Stimulated activated naive CD8-positive, alpha-beta T cell treated with anti-CD3 and anti-CD28 coated beads, Interleukin-15, amount 100 ng/mL, for 72 hours (primary cell): ENCODE results near the gene C1orf52.

ENCODE experiments used
- ATAC-seq: fragments of 150-1000 bp; cut with Tn5 transposase; 2 replicates; pipeline ENCODE4 v1.10.0; 2021; ENCODE audit warnings: mild to moderate bottlenecking, moderate library complexity
- DNase-seq, 2 donors: peaks; one replicate each; pipeline ENCODE4 v3.0.0; 2021 to 2022
- H3K27ac Mint-ChIP-seq, 2 donors: one replicate each; pipeline ENCODE4 v1.8.0; 2022; ENCODE audit warnings: mild to moderate bottlenecking in 2 of 2, mixed read lengths in 2 of 2, moderate library complexity in 2 of 2
- H3K27me3 Mint-ChIP-seq: one replicate; pipeline ENCODE4 v1.8.0; 2022; ENCODE audit warnings: mixed read lengths
- H3K4me1 Mint-ChIP-seq: one replicate; pipeline ENCODE4 v1.8.0; 2022; ENCODE audit warnings: mild to moderate bottlenecking, mixed read lengths
- H3K4me3 Mint-ChIP-seq, 2 donors: one replicate each; pipeline ENCODE4 v1.8.0; 2022; ENCODE audit warnings: mild to moderate bottlenecking in 2 of 2, mixed read lengths in 2 of 2, moderate library complexity in 1 of 2
- H3K9me3 Mint-ChIP-seq, 2 donors: one replicate each; pipeline ENCODE4 v1.8.0; 2022; ENCODE audit warnings: mixed read lengths in 2 of 2

Gene C1orf52

GRCh38 chr1:85225624-85226380, 33.7 kb downstream of the C1orf52 start:
- Mint-ChIP-seq H3K4me3 (no peak overlapping the region), H3K9me3 (no peaks in the 10 kb centered on the region), H3K4me1 (peaks cover 5% of the 10 kb centered on the region), H3K27ac (no peak overlapping the region), H3K27me3 (peaks cover 8% of the 10 kb centered on the region)
- DNase-seq (no peak), ATAC-seq (no peak)

- Mint-ChIP-seq H3K9me3 (no peaks in the 10 kb centered on the region), H3K4me3 (no peak overlapping the region)
- no peak for ATAC-seq
Observed at GRCh38 chr1:85224734-85225623, 34.5 kb downstream of the C1orf52 start.

GRCh38 chr1:85224295-85224694, 35.2 kb downstream of the C1orf52 start:
- H3K27ac Mint-ChIP-seq, result no peak overlapping the region
- H3K4me3 Mint-ChIP-seq, result no peak overlapping the region
- no peak for DNase-seq
- no peaks in the 10 kb centered on the region for H3K9me3 Mint-ChIP-seq
- no peak for ATAC-seq
- H3K27me3 Mint-ChIP-seq, result peaks cover 8% of the 10 kb centered on the region
- no peaks in the 10 kb centered on the region for H3K4me1 Mint-ChIP-seq

More at GRCh38 chr1:85224734-85225623, 34.5 kb downstream of the C1orf52 start:
- no peak overlapping the region for H3K27ac Mint-ChIP-seq
- no peaks in the 10 kb centered on the region for H3K4me1 Mint-ChIP-seq
- H3K27me3 Mint-ChIP-seq, result peaks cover 8% of the 10 kb centered on the region
- DNase-seq, result no peak

GRCh38 chr1:85223334-85223733, 36.1 kb downstream of the C1orf52 start:
- no peak overlapping the region for H3K27ac Mint-ChIP-seq
- no peaks in the 10 kb centered on the region for H3K4me1 Mint-ChIP-seq
- ATAC-seq (no peak), DNase-seq (no peak)
- H3K27me3 Mint-ChIP-seq, result peaks cover 8% of the 10 kb centered on the region
- no peaks in the 10 kb centered on the region for H3K9me3 Mint-ChIP-seq
- H3K4me3 Mint-ChIP-seq, result no peak overlapping the region

GRCh38 chr1:85220756-85221201, 38.7 kb downstream of the C1orf52 start:
- no peak for DNase-seq
- Mint-ChIP-seq H3K4me3 (no peak overlapping the region), H3K27ac (no peak overlapping the region), H3K4me1 (no peaks in the 10 kb centered on the region), H3K27me3 (peaks cover 22% of the 10 kb centered on the region), H3K9me3 (no peaks in the 10 kb centered on the region)
- ATAC-seq, result no peak

- no peak overlapping the region for H3K4me3 Mint-ChIP-seq
- H3K27me3 Mint-ChIP-seq, result peaks cover 22% of the 10 kb centered on the region
- H3K9me3 Mint-ChIP-seq, result no peaks in the 10 kb centered on the region
- no peaks in the 10 kb centered on the region for H3K4me1 Mint-ChIP-seq
- ATAC-seq, result no peak
- no peak overlapping the region for H3K27ac Mint-ChIP-seq
- DNase-seq, result no peak
Observed at GRCh38 chr1:85219853-85220610, 39.4 kb downstream of the C1orf52 start.

- no peak for DNase-seq
- Mint-ChIP-seq H3K27me3 (peaks cover 22% of the 10 kb centered on the region), H3K4me3 (no peak overlapping the region), H3K4me1 (no peaks in the 10 kb centered on the region), H3K9me3 (no peaks in the 10 kb centered on the region), H3K27ac (no peak overlapping the region)
- no peak for ATAC-seq
Observed at GRCh38 chr1:85216697-85217096, 42.8 kb downstream of the C1orf52 start.

GRCh38 chr1:85214654-85215053, 44.8 kb downstream of the C1orf52 start:
- no peak for ATAC-seq
- Mint-ChIP-seq H3K9me3 (no peaks in the 10 kb centered on the region), H3K4me1 (no peaks in the 10 kb centered on the region), H3K4me3 (no peak overlapping the region), H3K27ac (no peak overlapping the region), H3K27me3 (peaks cover 22% of the 10 kb centered on the region)
- no peak for DNase-seq

- Mint-ChIP-seq H3K9me3 (no peaks in the 10 kb centered on the region), H3K4me1 (no peaks in the 10 kb centered on the region), H3K27me3 (peaks cover 34% of the 10 kb centered on the region), H3K4me3 (no peak overlapping the region), H3K27ac (no peak overlapping the region)
- DNase-seq, result no peak
- ATAC-seq, result no peak
Observed at GRCh38 chr1:85208488-85208887, 51.0 kb downstream of the C1orf52 start.

GRCh38 chr1:85203573-85204171, 55.8 kb downstream of the C1orf52 start:
- Mint-ChIP-seq H3K27me3 (peaks cover 22% of the 10 kb centered on the region), H3K4me3 (no peak overlapping the region), H3K27ac (no peak overlapping the region), H3K9me3 (no peaks in the 10 kb centered on the region), H3K4me1 (peaks cover 12% of the 10 kb centered on the region)
- DNase-seq (no peak), ATAC-seq (no peak)

GRCh38 chr1:85202864-85203255, 56.6 kb downstream of the C1orf52 start:
- Mint-ChIP-seq H3K4me1 (peaks cover 18% of the 10 kb centered on the region), H3K9me3 (no peaks in the 10 kb centered on the region), H3K27me3 (peaks cover 14% of the 10 kb centered on the region), H3K27ac (no peak overlapping the region), H3K4me3 (no peak overlapping the region)
- ATAC-seq (no peak), DNase-seq (no peak)

GRCh38 chr1:85202092-85202863, 57.2 kb downstream of the C1orf52 start:
- Mint-ChIP-seq H3K9me3 (no peaks in the 10 kb centered on the region), H3K4me3 (peak overlapping the region; percentile 90 to 97), H3K4me1 (peaks cover 21% of the 10 kb centered on the region), H3K27ac (peak overlapping the region; percentile 94 to 98), H3K27me3 (peaks cover 8% of the 10 kb centered on the region)
- DNase-seq, result no peak
- no peak for ATAC-seq

GRCh38 chr1:85201340-85202091, 57.9 kb downstream of the C1orf52 start:
- no peaks in the 10 kb centered on the region for H3K9me3 Mint-ChIP-seq
- H3K4me1 Mint-ChIP-seq, result peaks cover 21% of the 10 kb centered on the region
- DNase-seq (peak; percentile 64 to 77), ATAC-seq (peak; percentile 77)
- H3K27me3 Mint-ChIP-seq, result peaks cover under 1% of the 10 kb centered on the region
- peak overlapping the region; percentile 90 to 97 for H3K4me3 Mint-ChIP-seq
- H3K27ac Mint-ChIP-seq, result peak overlapping the region; percentile 94 to 98
